ENCODE data around the gene PIK3R1.

- TF ChIP-seq CTCF (IDR thresholded peaks at IDR 0.05) (no peak), POLR2A (IDR thresholded peaks at IDR 0.05) (no peak)
Observed at GRCh38 chr5:68270399-68270975, 54.9 kb downstream of the PIK3R1 start.
